ENCODE measurements around the gene ZDHHC14.

- TF ChIP-seq CTCF (IDR thresholded peaks at IDR 0.05; ENCODE audit: insufficient read depth, low read length) (no peak), SPI1 (IDR thresholded peaks at IDR 0.05; ENCODE audit: borderline replicate concordance, low read depth) (no peak)
Measured at GRCh38 chr6:157593596-157593995, 212.6 kb downstream of the ZDHHC14 start.
